Erythroblast (primary cell): ENCODE data around the gene DYNC1I2.

ENCODE experiments used
- GATA1 ChIP-seq: IDR thresholded peaks from 2 replicates; pipeline ENCODE4 v1.6.1; 2011; ENCODE audit warnings: low read depth, mild to moderate bottlenecking, control low read depth, low read length, moderate library complexity
- POLR2A ChIP-seq: IDR thresholded peaks from 2 replicates; pipeline ENCODE4 v1.6.1; 2011; ENCODE audit warnings: mild to moderate bottlenecking, low read length

DNA sequence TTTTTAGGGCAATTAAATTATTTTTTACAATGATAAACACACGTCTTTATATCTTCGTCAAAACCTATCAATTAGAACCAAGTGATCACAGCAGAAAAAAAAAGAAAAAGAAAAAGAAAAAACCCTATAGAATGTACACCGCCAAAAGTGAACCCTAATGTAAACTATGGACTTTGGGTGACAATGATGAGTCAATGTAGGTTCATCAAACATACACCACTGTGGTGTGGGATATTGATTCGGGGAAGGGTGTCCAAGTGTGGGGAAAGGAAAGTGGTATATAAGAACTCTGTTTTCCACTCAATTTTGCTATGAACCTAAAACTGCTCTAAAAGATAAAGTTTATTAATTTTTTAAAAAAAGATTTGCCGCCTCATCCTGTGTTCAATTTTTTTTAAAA, 85.1 kb downstream of the DYNC1I2 start:
- TF ChIP-seq POLR2A (no peak), GATA1 (no peak)
